ENCODE results near the gene SDK1. TPM values are rescaled to one million over a fixed set of nuclear protein-coding genes. Genes with fewer than 3 reads are reported as not detected.
"Not testable (repeated sequence)": the region's sequence is repeated elsewhere in the genome, so short reads cannot be mapped to it uniquely, and the experiment has no call there.

Gene SDK1
- polyA plus RNA-seq, 1 donor from 2014 or later = not detected

GRCh38 chr7:4249241-4249640, 948.2 kb downstream of the SDK1 start:
- no peaks in the 10 kb centered on the region for H3K36me3 Mint-ChIP-seq
- H3K27me3 Mint-ChIP-seq = no peaks in the 10 kb centered on the region
- no peaks in the 10 kb centered on the region for H3K4me1 Mint-ChIP-seq
- H3K4me3 Mint-ChIP-seq = no peak overlapping the region
- H3K9me3 Mint-ChIP-seq = peaks cover 13 to 33% (median 20%) of the 10 kb centered on the region in 3 donors
- no peak overlapping the region for H3K27ac Mint-ChIP-seq

DNA sequence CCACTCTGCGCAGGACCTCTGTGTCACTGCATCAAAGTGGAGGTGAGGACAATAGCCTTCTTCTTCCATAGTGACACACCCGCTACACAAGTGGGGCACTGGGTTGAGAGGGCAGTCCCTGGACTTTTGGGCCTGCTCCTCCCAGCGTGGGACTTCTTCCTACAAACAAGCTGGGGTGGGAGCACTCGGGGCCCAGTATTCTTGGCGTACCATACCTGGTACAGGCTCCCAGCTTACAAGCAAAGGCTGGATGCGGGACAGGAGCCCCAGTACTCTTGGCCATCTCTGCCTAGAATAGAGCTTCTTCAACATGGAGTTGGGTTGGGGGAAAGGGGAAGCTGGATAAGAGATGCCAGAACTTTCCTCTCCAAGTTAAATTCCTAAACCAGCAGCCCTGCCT, 954.3 kb downstream of the SDK1 start:
- H3K4me1 Mint-ChIP-seq = no peaks in the 10 kb centered on the region
- H3K27ac Mint-ChIP-seq = no peak overlapping the region
- peaks cover 5 to 29% (median 17%) of the 10 kb centered on the region in 3 donors for H3K9me3 Mint-ChIP-seq
- no peak overlapping the region for H3K4me3 Mint-ChIP-seq
- no peaks in the 10 kb centered on the region for H3K27me3 Mint-ChIP-seq
- H3K36me3 Mint-ChIP-seq = no peaks in the 10 kb centered on the region

DNA sequence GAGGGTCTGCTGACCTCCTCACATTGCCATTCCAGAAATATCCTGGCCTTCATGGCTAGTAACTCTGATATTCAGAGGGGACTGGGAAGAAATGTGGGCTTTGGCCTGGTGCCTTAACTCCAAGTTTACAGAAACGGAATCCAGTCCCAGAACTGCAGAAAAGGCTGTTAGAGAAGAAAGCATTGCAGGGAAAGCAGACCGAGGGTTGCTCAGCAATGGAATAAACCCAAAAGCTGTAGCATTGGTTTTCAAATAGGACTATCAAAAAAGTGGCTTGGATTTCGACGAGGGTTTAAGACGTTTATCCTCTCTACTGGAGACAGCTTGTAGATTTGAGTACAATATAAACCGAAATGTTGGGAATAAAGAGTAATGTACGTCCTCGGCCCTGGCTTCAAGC, 955.2 kb downstream of the SDK1 start:
- Mint-ChIP-seq H3K9me3 (peaks cover 4 to 23% (median 15%) of the 10 kb centered on the region in 3 donors), H3K27ac (no peak overlapping the region), H3K27me3 (no peaks in the 10 kb centered on the region), H3K4me1 (no peaks in the 10 kb centered on the region), H3K4me3 (no peak overlapping the region), H3K36me3 (no peaks in the 10 kb centered on the region)

DNA sequence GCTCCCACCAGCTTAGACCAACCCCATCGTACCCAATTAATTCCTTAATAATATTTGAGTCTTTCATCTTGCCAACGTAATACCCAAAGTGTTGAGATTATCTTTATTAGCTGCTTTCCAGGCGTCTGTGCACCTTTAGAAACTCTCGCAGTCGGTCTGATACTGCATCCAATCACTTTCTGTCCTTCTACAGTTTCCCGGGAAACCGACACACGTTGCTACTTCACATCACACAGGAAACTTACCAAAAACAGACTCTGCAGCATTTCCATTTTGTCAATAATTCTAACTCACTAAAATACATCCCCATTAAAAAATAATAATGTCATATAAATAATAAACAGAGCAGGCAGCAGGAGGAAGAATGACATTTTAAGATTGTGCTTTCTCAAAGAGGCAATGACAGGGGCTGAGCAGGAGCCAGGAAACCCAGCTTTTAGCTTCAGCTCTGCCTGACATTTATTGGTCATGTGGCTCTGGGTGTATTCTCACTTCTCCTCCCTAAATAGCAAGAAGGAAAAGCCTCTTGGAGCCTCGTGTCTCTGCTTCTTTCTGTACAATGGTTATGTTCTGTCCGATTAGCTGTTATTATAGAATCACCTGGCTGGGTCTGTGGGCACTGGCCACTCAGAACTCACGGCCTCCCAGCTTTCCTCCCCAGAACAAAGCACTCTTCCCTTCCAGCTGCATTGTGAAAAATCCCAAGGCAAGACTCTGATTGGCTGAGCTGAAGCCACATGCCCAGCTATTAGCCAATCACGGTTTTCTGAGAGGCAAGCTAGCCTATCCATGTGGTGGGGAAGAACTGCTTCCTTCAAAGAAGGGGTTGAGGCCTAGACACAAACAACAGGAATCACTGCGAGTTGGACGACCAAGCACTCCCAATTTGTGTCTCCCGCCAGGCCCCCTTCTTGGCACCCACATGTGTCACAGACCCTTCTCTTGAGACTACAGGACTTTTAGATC, 956.4 kb downstream of the SDK1 start:
- Mint-ChIP-seq H3K4me1 (no peaks in the 10 kb centered on the region), H3K36me3 (no peaks in the 10 kb centered on the region), H3K27me3 (no peaks in the 10 kb centered on the region), H3K4me3 (no peak overlapping the region), H3K27ac (no peak overlapping the region), H3K9me3 (peaks cover 4 to 16% (median 10%) of the 10 kb centered on the region in 3 donors)

GRCh38 chr7:4260116-4260515, 959.1 kb downstream of the SDK1 start:
- not testable (repeated sequence) for H3K27ac Mint-ChIP-seq, H3K4me3 Mint-ChIP-seq, H3K36me3 Mint-ChIP-seq, H3K4me1 Mint-ChIP-seq, H3K9me3 Mint-ChIP-seq, H3K27me3 Mint-ChIP-seq

DNA sequence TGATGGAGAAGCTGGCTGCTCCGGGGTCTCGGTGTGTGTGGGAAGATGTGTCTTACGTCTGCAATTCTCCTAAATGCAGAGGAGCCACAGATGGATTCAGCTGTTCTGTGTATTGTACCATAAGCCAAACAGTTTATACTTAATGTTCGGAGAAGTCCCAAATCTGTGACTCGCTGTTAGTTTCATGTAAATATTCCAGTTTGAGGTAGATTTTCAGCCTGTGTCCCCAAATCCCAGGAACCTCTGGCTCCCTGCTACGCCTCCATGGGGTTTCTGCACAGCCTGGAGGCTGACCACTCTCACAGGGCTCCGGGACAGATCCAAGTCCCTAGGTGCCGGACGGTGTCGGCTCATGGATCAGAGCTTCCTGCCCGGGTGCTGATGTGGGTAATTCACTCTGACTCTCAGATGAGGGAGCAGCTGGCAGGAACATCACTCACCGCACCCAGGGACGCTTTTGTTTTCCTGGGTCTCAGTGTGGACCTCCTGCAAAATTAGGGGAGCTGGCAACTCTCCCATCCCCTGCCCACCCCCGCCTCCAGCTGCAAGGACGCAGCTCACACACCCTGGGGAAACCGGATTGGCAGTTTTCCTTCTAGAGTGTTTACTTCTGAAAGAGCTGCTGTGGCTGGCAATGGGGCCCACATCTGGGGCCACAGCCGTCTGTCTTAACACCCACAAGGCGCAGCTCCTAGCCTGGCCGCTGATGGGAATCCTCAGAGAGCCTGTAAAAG, 960.0 kb downstream of the SDK1 start:
- H3K4me3 Mint-ChIP-seq = no peak overlapping the region
- no peaks in the 10 kb centered on the region for H3K9me3 Mint-ChIP-seq
- no peak overlapping the region for H3K27ac Mint-ChIP-seq
- H3K36me3 Mint-ChIP-seq = no peaks in the 10 kb centered on the region
- H3K4me1 Mint-ChIP-seq = no peaks in the 10 kb centered on the region
- no peaks in the 10 kb centered on the region for H3K27me3 Mint-ChIP-seq

DNA sequence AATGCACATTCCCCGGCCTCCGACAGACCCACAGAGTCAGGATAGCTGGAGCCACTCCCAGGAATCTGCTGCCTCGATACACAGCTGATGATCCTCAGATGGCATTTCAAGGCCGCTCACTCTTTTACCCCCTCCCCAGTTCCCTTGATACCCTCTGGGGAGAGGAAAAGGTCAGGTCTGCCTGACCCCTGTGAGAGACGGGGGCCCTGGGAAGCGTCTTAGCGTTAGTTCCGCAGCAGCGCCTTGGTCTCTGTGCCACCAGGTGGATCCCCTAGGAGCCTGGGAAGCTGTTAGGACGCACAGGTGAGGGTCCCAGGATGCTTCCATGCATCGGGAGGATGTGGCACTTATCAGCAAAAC, 960.5 kb downstream of the SDK1 start:
- H3K4me3 Mint-ChIP-seq = no peak overlapping the region
- no peaks in the 10 kb centered on the region for H3K36me3 Mint-ChIP-seq
- no peaks in the 10 kb centered on the region for H3K9me3 Mint-ChIP-seq
- H3K4me1 Mint-ChIP-seq = no peaks in the 10 kb centered on the region
- H3K27me3 Mint-ChIP-seq = no peaks in the 10 kb centered on the region
- no peak overlapping the region for H3K27ac Mint-ChIP-seq

DNA sequence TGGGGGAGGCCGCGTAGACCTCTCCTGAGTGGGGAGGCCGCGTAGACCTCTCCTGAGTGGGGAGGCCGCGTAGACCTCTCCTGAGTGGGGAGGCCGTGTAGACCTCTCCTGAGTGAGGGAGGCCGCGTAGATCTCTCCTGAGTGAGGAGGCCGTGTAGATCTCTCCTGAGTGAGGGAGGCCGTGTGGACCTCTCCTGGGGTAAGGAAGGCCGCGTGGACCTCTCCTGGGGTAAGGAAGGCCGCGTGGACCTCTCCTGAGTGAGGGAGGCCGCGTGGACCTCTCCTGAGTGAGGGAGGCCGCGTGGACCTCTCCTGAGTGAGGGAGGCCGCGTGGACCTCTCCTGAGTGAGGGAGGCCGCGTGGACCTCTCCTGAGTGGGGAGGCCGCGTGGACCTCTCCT, 963.2 kb downstream of the SDK1 start:
- H3K27me3 Mint-ChIP-seq, H3K4me1 Mint-ChIP-seq, H3K36me3 Mint-ChIP-seq, H3K9me3 Mint-ChIP-seq, H3K27ac Mint-ChIP-seq, H3K4me3 Mint-ChIP-seq: not testable (repeated sequence)

DNA sequence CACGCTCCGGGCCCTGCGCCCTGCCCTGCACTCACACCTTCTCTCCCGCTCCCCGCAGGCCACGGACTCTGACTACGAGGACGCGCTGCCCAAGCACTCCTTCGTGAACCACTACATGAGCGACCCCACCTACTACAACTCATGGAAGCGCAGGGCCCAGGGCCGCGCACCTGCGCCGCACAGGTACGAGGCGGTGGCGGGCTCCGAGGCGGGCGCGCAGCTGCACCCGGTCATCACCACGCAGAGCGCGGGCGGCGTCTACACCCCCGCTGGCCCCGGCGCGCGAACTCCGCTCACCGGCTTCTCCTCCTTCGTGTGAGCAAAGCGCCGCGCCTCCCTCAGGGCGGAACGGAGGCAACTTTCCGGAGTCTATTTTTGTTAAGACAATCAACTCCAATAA, 964.0 kb downstream of the SDK1 start:
- H3K27me3 Mint-ChIP-seq = no peaks in the 10 kb centered on the region
- H3K27ac Mint-ChIP-seq = no peak overlapping the region
- no peaks in the 10 kb centered on the region for H3K9me3 Mint-ChIP-seq
- H3K36me3 Mint-ChIP-seq = no peaks in the 10 kb centered on the region
- no peaks in the 10 kb centered on the region for H3K4me1 Mint-ChIP-seq
- H3K4me3 Mint-ChIP-seq = no peak overlapping the region

DNA sequence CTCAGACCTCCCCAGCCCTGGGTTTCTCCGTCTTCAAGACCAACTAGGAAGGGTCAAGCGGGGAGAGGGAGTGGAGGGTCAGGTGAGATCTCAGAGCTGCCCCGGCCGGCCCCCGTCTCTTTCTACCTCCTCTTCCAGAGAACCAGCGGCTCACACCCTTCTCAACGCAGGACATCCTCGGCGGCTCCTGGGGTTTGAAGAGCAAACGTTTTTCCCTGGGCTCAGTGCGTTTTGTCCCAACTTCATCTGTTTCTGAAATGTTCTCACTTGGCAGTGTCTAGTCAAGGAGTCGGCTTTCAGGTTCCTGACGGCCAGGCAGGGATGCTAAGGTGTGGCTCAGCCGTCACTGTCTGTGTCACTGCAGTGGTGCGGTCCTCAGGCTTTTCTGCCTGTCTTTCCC, 964.6 kb downstream of the SDK1 start:
- Mint-ChIP-seq H3K9me3 (no peaks in the 10 kb centered on the region), H3K27ac (no peak overlapping the region), H3K4me3 (no peak overlapping the region), H3K4me1 (no peaks in the 10 kb centered on the region), H3K27me3 (no peaks in the 10 kb centered on the region), H3K36me3 (no peaks in the 10 kb centered on the region)

GRCh38 chr7:4266270-4267040, 965.4 kb downstream of the SDK1 start:
- H3K4me3 Mint-ChIP-seq = no peak overlapping the region
- H3K27ac Mint-ChIP-seq = no peak overlapping the region

DNA sequence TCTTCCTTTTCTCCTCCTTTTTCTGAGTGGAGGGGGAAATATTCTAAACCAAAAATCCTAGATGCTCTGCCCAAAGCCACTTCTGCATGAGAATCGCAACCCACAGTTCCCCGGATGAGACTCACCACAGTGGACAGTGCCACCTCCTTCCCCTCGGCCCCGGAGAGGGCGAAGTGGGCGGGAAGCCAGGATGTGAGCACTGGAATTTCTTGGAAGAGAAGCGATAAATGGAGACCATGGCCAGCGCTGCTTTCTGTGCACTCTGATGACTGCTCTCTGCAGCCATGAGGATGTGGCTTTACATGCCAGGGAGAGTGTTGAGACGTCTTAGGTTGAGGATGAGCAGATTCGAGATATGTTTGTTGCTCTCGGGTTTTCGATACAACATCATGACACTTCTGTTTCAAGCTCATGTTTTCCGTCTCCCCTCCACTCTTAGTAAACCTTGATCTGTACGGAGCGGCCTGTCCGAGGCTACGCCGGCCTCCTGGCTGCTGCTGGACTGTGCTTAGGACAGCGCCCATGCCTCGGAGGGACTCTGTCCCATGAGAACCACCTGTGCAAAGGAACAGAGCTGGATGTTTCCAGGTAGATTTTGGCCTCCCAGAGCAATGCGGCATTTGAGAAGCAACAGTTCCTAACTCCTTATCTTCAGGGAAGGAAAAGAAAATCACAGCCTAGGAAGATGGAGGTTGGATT, 966.4 kb downstream of the SDK1 start:
- Mint-ChIP-seq H3K4me1 (no peaks in the 10 kb centered on the region), H3K4me3 (no peak overlapping the region), H3K27me3 (no peaks in the 10 kb centered on the region), H3K27ac (no peak overlapping the region), H3K36me3 (no peaks in the 10 kb centered on the region), H3K9me3 (no peaks in the 10 kb centered on the region)

More at GRCh38 chr7:4266270-4267040, 965.4 kb downstream of the SDK1 start:
- Mint-ChIP-seq H3K9me3 (no peaks in the 10 kb centered on the region), H3K36me3 (no peaks in the 10 kb centered on the region), H3K4me1 (no peaks in the 10 kb centered on the region), H3K27me3 (no peaks in the 10 kb centered on the region)

GRCh38 chr7:4268040-4268965, 967.3 kb downstream of the SDK1 start:
- H3K27me3 Mint-ChIP-seq = no peaks in the 10 kb centered on the region
- H3K9me3 Mint-ChIP-seq = no peaks in the 10 kb centered on the region
- H3K27ac Mint-ChIP-seq = no peak overlapping the region
- H3K4me1 Mint-ChIP-seq = no peaks in the 10 kb centered on the region
- H3K36me3 Mint-ChIP-seq = no peaks in the 10 kb centered on the region
- H3K4me3 Mint-ChIP-seq = no peak overlapping the region

GRCh38 chr7:4269086-4269485, 968.0 kb downstream of the SDK1 start:
- no peaks in the 10 kb centered on the region for H3K4me1 Mint-ChIP-seq
- H3K4me3 Mint-ChIP-seq = no peak overlapping the region
- H3K27ac Mint-ChIP-seq = no peak overlapping the region
- H3K27me3 Mint-ChIP-seq = no peaks in the 10 kb centered on the region
- no peaks in the 10 kb centered on the region for H3K36me3 Mint-ChIP-seq
- no peaks in the 10 kb centered on the region for H3K9me3 Mint-ChIP-seq
